Endothelial cell of hepatic sinusoid (primary cell): ENCODE measurements around the gene COL23A1.

Source experiments
- in situ Hi-C: cut with HindIII; loops from 2 replicates; pipeline ENCODE4 v1.10.0; 2017; ENCODE audit warnings: low sequenced_read_pairs

COL23A1 gene

DNA sequence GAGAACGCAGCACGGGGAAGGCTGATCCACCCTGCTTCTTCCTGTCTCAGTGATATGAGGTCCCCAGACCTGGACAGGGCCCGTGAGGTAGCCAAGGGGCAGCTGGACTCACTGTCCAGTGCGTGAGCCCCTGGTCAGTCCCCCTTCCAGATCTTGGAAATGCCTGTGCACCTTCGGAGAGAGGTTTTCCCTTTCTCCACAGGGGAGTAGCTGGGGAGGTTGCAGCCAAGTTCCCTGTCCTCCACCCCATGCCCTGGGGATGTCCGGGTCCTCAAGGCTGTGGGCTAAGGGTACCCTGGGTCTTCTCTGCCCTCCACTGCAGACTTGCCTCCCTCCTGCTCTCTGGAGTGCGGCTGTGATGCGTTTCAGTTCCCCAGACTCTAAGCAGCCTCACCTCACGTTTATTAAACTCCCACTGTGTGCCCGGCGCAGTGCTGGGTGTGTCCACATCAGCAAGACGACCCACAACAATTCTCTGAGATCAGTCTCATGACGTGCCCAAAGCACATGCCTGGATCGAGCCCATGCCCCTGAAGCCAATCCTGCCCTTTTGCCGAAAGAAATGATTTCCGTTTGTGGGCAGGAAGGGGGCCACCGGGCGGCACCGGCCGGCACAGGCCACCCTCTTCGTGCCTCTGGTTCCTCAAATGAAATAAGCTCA lies 256.2 kb downstream of the COL23A1 start:
- in situ Hi-C loops: no loop called here

DNA sequence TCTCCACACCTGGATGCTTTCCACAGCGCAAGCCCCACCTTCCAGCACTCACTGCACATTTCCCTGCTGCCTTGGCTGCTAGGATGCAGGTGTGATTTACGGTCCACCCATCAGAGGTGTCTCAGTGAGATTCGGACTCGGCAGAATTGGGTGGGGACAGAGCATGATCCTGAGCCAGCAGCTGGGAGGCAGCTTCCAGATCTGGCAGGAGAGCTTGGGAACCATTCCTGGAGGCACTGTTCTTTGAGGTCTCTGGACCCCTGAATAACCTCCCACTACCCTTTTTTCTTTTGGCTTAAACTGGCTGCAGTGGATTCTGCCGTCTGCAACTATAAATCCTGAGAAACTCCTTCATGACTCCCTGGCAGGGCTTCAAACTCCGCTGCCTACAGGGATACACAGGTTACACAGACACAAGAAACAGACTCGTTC lies 258.0 kb downstream of the COL23A1 start:
- in situ Hi-C loops: no loop called here

DNA sequence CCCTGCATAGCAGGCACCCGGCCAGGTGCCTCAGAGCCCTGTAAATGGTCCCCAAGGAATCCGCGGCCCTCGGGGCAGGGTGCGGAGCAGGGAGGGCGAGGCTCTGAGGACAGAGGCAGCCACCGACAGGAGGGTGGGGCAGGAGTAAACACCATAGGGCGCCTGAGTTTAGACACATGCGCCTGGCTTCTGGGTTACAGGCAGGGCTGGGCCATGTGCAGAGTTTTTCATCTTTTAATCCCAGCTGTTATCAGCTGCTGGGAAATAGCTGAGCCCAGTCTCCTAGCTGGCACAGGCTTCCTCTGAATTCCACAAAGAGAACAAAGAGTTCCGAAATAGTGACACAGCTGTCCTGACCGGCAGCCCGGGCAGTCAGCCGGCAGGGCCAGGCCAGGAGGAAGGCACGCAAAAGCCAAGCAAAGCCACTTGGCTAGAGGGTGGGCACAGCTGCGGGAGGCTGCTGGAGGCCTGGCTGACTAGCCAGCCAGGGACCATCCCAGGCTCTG lies 258.6 kb downstream of the COL23A1 start:
- in situ Hi-C loops: no loop called here

- in situ Hi-C loops: no loop called here
Observed at GRCh38 chr5:178330791-178331404, 259.3 kb downstream of the COL23A1 start.

DNA sequence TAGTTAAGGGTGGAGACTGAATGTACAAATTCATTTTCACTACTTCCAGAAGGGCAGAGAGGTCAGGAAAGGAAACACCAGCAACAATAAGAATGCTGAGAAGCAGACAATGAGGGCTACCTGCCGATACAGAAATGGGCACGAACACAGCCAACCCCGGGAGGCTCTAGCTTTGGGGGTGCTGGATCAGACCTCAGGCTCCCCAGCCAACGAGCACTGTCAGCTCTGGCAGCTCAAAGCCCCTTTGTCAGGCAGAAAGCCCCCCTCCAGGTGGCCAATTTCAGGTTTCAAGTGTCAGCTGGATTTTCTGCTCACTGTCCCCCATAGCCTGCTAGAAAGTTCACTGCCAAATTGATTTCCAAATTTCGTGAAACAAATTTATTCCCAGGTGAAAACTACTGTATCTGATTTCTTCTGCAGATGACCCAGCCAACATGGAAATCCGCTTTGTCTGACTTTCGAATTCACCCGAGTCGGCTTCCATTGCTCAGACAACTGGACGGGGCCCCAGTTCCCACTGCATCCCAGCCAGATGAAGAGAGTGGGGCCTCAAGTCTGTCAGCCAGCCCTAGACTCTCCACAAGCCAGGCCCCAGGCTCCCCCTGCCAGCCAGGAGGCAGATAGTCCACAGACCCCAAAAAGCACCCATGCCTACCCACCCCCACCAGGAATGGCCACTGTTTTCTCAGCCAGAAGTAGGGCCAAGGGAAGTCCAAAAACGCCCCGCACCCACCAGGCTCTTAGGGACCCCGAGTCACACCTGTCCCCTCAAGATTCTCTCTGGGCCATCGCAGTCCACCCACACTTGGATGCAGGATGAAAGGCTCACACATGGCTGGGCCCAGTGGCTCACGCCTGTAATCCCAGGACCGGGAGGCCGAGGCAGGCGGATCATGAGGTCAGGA lies 261.1 kb downstream of the COL23A1 start:
- in situ Hi-C loops: no loop called here

GRCh38 chr5:178327931-178328711 lies 262.1 kb downstream of the COL23A1 start:
- in situ Hi-C loops: no loop called here

GRCh38 chr5:178327446-178327845 lies 262.7 kb downstream of the COL23A1 start:
- in situ Hi-C loops: no loop called here

- in situ Hi-C loops: no loop called here
Observed at GRCh38 chr5:178326374-178326715, 263.8 kb downstream of the COL23A1 start.

- in situ Hi-C loops: no loop called here
Observed at GRCh38 chr5:178325679-178326373, 264.4 kb downstream of the COL23A1 start.

DNA sequence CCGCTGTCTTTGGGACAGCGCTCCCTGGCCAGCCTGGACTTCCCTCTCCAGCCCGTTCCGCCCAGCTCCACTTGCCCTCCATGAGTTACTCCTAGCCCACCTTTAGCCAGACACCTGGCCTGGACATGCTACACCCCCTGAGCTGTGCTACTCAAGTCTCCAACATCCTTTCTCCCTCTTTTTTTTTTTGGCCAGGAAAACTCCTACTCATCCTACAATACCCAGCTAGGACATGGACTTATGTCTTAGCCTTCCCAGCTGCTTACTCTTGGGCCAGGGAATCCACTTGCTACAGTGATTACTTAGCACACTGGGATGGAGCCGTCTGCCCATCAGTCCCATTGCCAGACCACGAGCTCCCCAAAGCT lies 264.9 kb downstream of the COL23A1 start:
- in situ Hi-C loops: no loop called here

DNA sequence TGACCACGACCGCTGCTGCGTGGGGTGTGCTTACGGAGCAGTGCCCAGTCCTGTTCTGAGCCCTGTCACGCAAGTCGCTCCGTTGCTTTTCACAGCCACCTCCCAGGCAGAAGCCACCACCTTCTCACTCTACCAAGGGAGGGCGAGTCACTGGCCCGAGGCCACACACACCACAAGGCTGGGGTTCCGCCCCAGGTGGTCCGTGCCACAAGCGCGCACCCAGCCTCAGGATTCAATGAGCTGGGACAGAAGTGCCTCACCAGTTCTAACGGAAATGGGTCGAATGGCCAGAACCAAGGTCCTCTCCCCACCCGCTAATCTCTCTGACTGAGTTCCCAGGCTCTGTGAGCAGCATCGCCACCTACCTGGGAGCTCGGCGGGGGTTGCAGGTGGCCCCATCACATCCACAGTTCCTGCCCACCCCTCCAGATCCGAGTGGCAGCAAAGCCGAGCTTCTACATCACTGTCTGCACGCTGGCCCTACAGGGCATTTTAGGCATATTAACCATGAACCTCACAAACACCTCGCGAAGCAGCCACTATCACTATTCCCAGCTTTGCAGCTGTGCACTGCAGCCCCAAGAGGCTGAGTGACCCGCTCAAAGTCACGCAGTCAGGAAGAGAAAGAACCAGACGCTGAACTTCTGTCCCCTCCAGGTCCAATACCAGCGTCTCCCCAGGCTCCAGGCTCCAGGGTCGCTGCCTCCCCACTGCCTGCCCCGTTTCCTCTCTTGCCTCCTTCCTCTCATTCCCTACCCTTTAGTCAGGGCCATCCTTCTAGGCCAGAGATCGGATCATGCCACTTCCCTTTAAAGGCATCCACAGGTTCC lies 265.5 kb downstream of the COL23A1 start:
- in situ Hi-C loops: no loop called here

DNA sequence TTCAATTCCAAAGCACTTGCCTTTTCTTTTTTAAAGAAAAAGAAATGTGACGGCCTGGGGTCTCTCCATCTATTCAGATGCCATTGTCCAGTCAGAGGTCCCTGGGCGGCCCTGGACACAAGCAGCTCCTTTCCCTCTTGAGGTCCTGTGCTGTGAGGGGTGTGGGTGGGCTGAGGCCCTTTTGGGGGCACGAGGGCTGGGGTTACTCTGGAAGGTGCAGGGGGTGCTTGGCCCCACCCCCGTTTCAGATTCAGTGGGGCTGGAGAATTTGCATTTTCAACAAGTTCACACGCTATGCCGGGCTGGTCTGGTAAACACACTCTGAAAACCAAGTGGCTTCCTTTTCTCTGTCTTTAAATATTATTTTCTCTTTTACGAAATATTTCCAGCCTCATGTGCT lies 266.2 kb downstream of the COL23A1 start:
- in situ Hi-C loops: no loop called here

- in situ Hi-C loops: no loop called here
Observed at GRCh38 chr5:178323541-178323865, 266.7 kb downstream of the COL23A1 start.

DNA sequence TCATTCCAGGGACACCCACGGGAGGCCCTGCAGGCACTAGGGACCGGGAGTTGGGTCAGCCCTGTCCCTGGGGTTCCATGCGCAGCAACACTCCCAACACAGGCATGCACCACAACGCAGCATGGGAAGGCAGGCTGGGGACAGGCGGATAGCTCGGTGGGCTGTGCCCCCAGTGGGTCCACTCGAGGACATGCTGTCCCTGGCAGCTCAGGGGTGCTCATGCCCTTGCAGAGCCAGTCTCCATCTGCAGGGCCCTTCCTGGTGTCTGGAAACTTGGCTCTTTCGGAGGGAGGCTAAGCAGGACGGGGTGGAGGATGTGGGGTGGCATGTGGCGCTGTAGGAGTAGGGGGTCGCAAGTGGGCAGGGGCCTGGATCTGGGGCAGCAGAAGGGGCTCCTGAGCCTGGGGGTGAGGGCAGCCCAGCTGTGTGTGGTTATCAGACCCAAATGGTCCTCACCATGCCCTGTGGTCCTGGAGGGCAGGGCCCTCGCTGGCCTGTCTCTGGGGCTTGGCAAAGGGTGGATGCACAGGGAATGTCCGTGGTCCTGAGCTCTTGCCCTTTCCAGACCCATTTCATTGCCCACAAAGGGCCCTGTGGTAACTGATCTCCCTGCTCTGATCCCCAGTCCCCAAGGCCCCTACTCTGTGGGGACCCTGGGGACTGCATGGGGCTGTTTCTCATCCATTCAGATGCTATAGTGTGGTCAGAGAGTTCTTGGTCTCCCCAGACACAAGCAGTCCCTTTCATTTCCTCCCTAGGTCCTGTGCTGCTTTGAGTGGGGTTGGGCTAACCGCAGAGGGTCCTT lies 267.3 kb downstream of the COL23A1 start:
- in situ Hi-C loops: no loop called here

GRCh38 chr5:178320281-178320855 lies 269.8 kb downstream of the COL23A1 start:
- in situ Hi-C loops: no loop called here

GRCh38 chr5:178319541-178320041 lies 270.6 kb downstream of the COL23A1 start:
- in situ Hi-C loops: no loop called here

GRCh38 chr5:178318893-178319292 lies 271.3 kb downstream of the COL23A1 start:
- in situ Hi-C loops: no loop called here

GRCh38 chr5:178318382-178318781 lies 271.8 kb downstream of the COL23A1 start:
- in situ Hi-C loops: no loop called here
